RWPE1 (cell line): Measurements from ENCODE around the gene KIF15.
A peak's percentile ranks its signal among the peaks of the same experiment; 100 is the strongest.

Experiments used
- CTCF ChIA-PET: fragments of 350-600 bp; sonication (Branson Sonifier 250); formaldehyde crosslinking; extraction: SDS; loops from one replicate; lab custom pipeline; 2021; lab: Yijun Ruan, JAX
- POLR2A ChIA-PET: fragments of 400-600 bp; formaldehyde crosslinking; extraction: SDS; loops from one replicate; lab custom pipeline; 2020; ENCODE audit warnings: antibody characterized with exemption; ENCODE audit not compliant: low non-redundant PET; lab: Yijun Ruan, JAX
- DNase-seq: peaks from one replicate; pipeline ENCODE4 v3.0.0; 2012; ENCODE audit warnings: low spot score
- H3K27ac ChIP-seq: fragments of 450-650 bp; 2 replicates; pipeline ENCODE4 v1.5.1; 2017
- CTCF ChIP-seq: fragments of 450-650 bp; conservative IDR thresholded peaks from 2 replicates; pipeline ENCODE4 v1.5.1; 2017; ENCODE audit warnings: low read depth, mild to moderate bottlenecking

The KIF15 gene

GRCh38 chr3:44893097-44893496 lies 131.5 kb downstream of the KIF15 start:
- peak overlapping the region; percentile 80 for H3K27ac ChIP-seq
- DNase-seq, result peak; percentile 48
- ChIA-PET POLR2A (no interaction called here), CTCF (interaction anchor here (0.6 kb wide), 1 partner anchor 21 kb away, joined by 3 read pairs; no protein-coding TSS in a partner anchor)
- no peak for TF ChIP-seq CTCF

GRCh38 chr3:44894485-44894884 lies 132.9 kb downstream of the KIF15 start:
- DNase-seq, result no peak
- TF ChIP-seq CTCF, result no peak
- POLR2A ChIA-PET, result no interaction called here
- CTCF ChIA-PET, result no interaction called here
- H3K27ac ChIP-seq, result peak overlapping the region; percentile 40; the same call in 1 of the 2 replicates

GRCh38 chr3:44896440-44896839 lies 134.8 kb downstream of the KIF15 start:
- ChIA-PET CTCF (no interaction called here), POLR2A (no interaction called here)
- H3K27ac ChIP-seq, result peak overlapping the region; percentile 16; the same call in 1 of the 2 replicates
- no peak for DNase-seq
- TF ChIP-seq CTCF, result no peak

GRCh38 chr3:44899683-44900367 lies 138.2 kb downstream of the KIF15 start:
- CTCF ChIA-PET, result no interaction called here
- no peak for TF ChIP-seq CTCF
- DNase-seq, result no peak
- no peak overlapping the region for H3K27ac ChIP-seq
- POLR2A ChIA-PET, result no interaction called here

- no peak for TF ChIP-seq CTCF
- ChIA-PET CTCF (no interaction called here), POLR2A (no interaction called here)
- no peak overlapping the region for H3K27ac ChIP-seq
- no peak for DNase-seq
Observed at GRCh38 chr3:44902628-44903027, 141.0 kb downstream of the KIF15 start.
